Lower leg skin (tissue), 3 donors: Measurements from ENCODE around the gene WFDC1.

Experiments used
- POLR2A ChIP-seq, 2 donors: fragments of 450-650 bp; IDR thresholded peaks; one replicate each; pipeline ENCODE4 v1.6.1; 2016 to 2017; ENCODE audit warnings: antibody characterized with exemption in 2 of 2, mild to moderate bottlenecking in 1 of 2, moderate library complexity in 1 of 2
- TF ChIP-seq, protein P1 (sequence below), 3 donors: fragments of 450-650 bp; IDR thresholded peaks; one replicate each; pipeline ENCODE4 v1.5.1; 2016; ENCODE audit warnings: antibody characterized with exemption in 3 of 3, mild to moderate bottlenecking in 3 of 3, moderate library complexity in 2 of 3

DNA sequence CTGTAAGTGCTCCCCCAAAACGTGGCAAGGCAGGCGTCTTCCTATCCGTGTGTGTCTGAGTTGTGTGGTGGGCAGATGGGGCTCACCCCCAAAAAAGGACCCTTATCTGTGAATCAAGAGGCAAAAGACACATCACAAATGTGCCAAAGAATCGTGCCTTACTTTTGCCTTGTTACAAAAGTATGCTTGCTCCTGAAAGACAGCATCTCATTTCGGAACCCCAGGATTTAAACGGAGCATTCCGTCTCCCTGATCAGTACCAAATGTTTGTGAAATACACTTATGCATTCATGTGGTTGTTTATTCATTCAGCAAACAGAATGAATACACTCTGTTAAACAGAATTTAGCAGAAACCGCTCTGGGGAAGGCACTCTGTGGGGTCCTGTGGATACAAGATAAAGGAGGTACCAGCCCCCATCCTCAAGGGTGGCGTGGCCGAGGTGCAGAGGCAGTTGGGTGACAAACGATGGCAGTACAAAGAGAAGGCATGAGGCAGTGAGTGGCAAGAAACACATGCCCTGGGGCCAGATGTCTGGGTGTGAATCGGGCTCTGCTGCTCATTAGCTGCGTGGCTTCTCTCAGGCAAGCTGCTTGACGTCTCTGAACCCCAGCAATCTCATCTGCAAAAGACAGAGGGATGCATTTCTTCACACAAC, 654 bp downstream of the WFDC1 start:
- TF ChIP-seq, protein P1, sequence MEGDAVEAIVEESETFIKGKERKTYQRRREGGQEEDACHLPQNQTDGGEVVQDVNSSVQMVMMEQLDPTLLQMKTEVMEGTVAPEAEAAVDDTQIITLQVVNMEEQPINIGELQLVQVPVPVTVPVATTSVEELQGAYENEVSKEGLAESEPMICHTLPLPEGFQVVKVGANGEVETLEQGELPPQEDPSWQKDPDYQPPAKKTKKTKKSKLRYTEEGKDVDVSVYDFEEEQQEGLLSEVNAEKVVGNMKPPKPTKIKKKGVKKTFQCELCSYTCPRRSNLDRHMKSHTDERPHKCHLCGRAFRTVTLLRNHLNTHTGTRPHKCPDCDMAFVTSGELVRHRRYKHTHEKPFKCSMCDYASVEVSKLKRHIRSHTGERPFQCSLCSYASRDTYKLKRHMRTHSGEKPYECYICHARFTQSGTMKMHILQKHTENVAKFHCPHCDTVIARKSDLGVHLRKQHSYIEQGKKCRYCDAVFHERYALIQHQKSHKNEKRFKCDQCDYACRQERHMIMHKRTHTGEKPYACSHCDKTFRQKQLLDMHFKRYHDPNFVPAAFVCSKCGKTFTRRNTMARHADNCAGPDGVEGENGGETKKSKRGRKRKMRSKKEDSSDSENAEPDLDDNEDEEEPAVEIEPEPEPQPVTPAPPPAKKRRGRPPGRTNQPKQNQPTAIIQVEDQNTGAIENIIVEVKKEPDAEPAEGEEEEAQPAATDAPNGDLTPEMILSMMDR (IDR thresholded peaks at IDR 0.05), result no peak
- no peak for TF ChIP-seq POLR2A (IDR thresholded peaks at IDR 0.05)
